Body of pancreas (tissue), 4 donors: ENCODE results near the gene OR52E4. TPM values are rescaled to one million over a fixed set of nuclear protein-coding genes. Genes with fewer than 3 reads are reported as not detected.

Source experiments
- ATAC-seq: fragments of 150-250 bp; one replicate; pipeline ENCODE4 v1.9.1; 2016
- DNase-seq, 4 donors: peaks; one replicate each; pipeline ENCODE4 v3.0.0-alpha.2; 2019
- H3K27ac ChIP-seq, 4 donors: fragments of 200-600 bp; sonication (generic); 1 replicate in 3 of 4; 2 replicates in 1 of 4; pipeline versions ENCODE4 v1.5.1 to v1.6.1; 2016 to 2019; ENCODE audit warnings: mild to moderate bottlenecking in 1 of 4, mixed read lengths in 1 of 4, moderate library complexity in 1 of 4
- H3K27me3 ChIP-seq, 2 donors: fragments of 200-600 bp; sonication (generic); one replicate each; pipeline ENCODE4 v1.6.0; 2016; ENCODE audit warnings: mild to moderate bottlenecking in 1 of 2
- H3K36me3 ChIP-seq, 2 donors: fragments of 200-600 bp; sonication (generic); replicated peaks in 1 of 2; 2 replicates each; pipeline ENCODE4 v1.5.1; 2016; ENCODE audit warnings: low read depth in 2 of 2; ENCODE audit not compliant: insufficient read depth in 1 of 2
- H3K4me1 ChIP-seq: fragments of 200-600 bp; sonication (generic); one replicate; pipeline ENCODE4 v1.6.0; 2016
- H3K4me3 ChIP-seq, 2 donors: fragments of 200-600 bp; sonication (generic); 1 replicate in 1 of 2; 2 replicates in 1 of 2; pipeline ENCODE4 v1.5.1; 2016 to 2019
- H3K9me3 ChIP-seq, 3 donors: fragments of 200-600 bp; sonication (generic); 1 replicate in 2 of 3; 2 replicates in 1 of 3; pipeline ENCODE4 v1.5.1; 2016
- CTCF ChIP-seq, 7 experiments: fragments of 450-650 bp in 4 of 7; fragments of 200-600 bp in 3 of 7; sonication (generic) in 3 of 7; IDR thresholded peaks; one replicate each; pipeline ENCODE4 v1.5.1; 2016 to 2019; ENCODE audit warnings: antibody characterized with exemption in 7 of 7
- POLR2A ChIP-seq, 3 donors: fragments of 450-650 bp; IDR thresholded peaks; one replicate each; pipeline ENCODE4 v1.6.1; 2016; ENCODE audit warnings: antibody characterized with exemption in 3 of 3, mild to moderate bottlenecking in 2 of 3
- WGBS, 2 donors: methylation state at CpG; one replicate each; pipeline ENCODE4 v1.1.5; 2017; 5-methylcytosine and 5-hydroxymethylcytosine counted together
- intact Hi-C: fragments of 100-400 bp; cut with DNase I; formaldehyde crosslinking; loops from one replicate; pipeline ENCODE4 v1.15.1; 2023
- total RNA-seq, 2 donors: library from RNA; depleted of rRNA; stranded (reverse); fragments of >200 nt; gene quantifications; one replicate each; pipeline ENCODE4 v1.1.0, GENCODE V29; 2016

The OR52E4 gene
- total RNA-seq, 2 donors from 2014 or later: not detected

DNA sequence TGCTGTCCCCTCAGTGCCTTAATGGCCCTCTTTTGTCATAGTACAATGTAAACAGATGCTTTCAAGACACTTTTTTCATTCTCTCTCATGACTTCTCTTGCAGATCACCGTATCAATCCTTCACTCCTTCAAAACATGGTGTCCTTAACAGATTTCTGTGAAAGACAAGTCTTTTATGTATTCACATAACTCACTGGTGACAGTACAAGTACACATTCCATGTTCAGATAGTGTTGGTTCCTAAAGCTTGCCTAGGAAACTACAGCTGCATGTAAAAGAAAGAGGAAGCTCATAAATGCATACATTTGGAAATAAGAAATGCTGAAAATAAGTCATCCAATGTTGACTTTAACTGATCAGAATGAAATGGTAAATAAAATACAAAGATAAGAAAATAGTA is 33.7 kb upstream of the OR52E4 start:
- TF ChIP-seq CTCF (IDR thresholded peaks at IDR 0.05): no peak
- TF ChIP-seq POLR2A (IDR thresholded peaks at IDR 0.05): no peak
- DNase-seq (no peak), ATAC-seq (no peak)
- Histone ChIP-seq H3K4me3 (no peak overlapping the region), H3K9me3 (peaks cover 0 to 3% (median 0%) of the 10 kb centered on the region in 3 donors), H3K27me3 (no peaks in the 10 kb centered on the region), H3K4me1 (no peaks in the 10 kb centered on the region), H3K36me3 (no peaks in the 10 kb centered on the region), H3K27ac (no peak overlapping the region)
- intact Hi-C loops: no loop called here
- 47 to 57% methylated on average over 1 of the region's 1 CpG for WGBS, 2 donors

DNA sequence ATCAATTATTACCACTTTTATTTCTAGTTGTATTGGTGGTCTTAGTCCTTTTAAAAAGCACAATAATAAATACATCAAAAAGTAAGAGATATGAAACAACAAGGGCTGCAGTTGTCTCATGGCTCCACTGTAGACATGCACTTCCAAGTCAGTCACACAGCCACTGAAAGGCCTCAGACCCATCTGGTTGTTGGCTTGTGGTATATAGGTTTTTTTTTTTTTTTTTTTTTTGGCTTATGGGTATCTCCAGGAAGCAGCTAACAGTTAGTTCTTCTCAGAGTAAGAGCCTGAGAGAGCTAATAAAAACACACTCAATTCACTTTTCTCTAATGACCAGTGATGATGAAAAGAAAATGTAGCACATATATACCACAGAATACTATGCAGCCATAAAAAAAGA is 32.7 kb upstream of the OR52E4 start:
- Histone ChIP-seq H3K4me3 (no peak overlapping the region), H3K4me1 (no peaks in the 10 kb centered on the region), H3K9me3 (peaks cover 0 to 3% (median 0%) of the 10 kb centered on the region in 3 donors), H3K36me3 (no peaks in the 10 kb centered on the region), H3K27ac (no peak overlapping the region), H3K27me3 (no peaks in the 10 kb centered on the region)
- TF ChIP-seq POLR2A (IDR thresholded peaks at IDR 0.05) (no peak), CTCF (IDR thresholded peaks at IDR 0.05) (no peak)
- ATAC-seq (no peak), DNase-seq (no peak)
- intact Hi-C loops: no loop called here

DNA sequence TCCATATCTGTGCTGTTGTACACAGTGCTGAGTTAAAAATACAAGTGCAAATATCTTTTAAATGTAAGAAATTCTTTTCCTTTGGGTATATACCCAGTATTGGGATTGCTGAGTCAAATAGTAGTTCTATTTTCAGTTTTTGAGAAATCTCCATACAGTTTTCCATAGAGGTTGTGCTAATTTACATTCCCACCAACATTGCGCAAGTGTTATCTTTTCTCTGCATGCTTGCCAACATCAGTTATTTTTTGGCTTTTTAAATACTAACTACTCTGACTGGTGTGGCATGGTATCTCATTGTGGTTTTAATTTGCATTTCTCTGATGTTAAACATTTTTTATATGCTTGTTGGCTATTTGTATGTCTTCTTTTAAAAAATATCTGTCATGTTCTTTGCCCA is 29.4 kb upstream of the OR52E4 start:
- Histone ChIP-seq H3K4me1 (no peaks in the 10 kb centered on the region), H3K27me3 (no peaks in the 10 kb centered on the region), H3K9me3 (peaks cover 0 to 3% (median 0%) of the 10 kb centered on the region in 3 donors), H3K36me3 (no peaks in the 10 kb centered on the region), H3K4me3 (no peak overlapping the region), H3K27ac (no peak overlapping the region)
- TF ChIP-seq CTCF (IDR thresholded peaks at IDR 0.05): no peak
- TF ChIP-seq POLR2A (IDR thresholded peaks at IDR 0.05): no peak
- ATAC-seq (no peak), DNase-seq (no peak)
- WGBS, 2 donors: 53 to 63% methylated on average over 1 of the region's 1 CpG
- intact Hi-C loops: no loop called here

GRCh38 chr11:5857590-5857989 is 22.8 kb upstream of the OR52E4 start, which contains the start of gene OR52E8:
Gene OR52E8 (minus strand): TSS chr11:5857690. CDS start chr11:5857690, 0 bp downstream.
- no peaks in the 10 kb centered on the region for H3K4me1 ChIP-seq
- TF ChIP-seq CTCF (IDR thresholded peaks at IDR 0.05) (no peak), POLR2A (IDR thresholded peaks at IDR 0.05) (no peak)
- 75 to 83% methylated on average over 3 of the region's 3 CpGs for WGBS, 2 donors
- H3K36me3 ChIP-seq: no peaks in the 10 kb centered on the region
- H3K27ac ChIP-seq: no peak within 1 kb of the TSS
- intact Hi-C loops: no loop called here
- H3K27me3 ChIP-seq: no peaks in the 10 kb centered on the region
- H3K9me3 ChIP-seq: no peaks in the 10 kb centered on the region
- DNase-seq (no peak), ATAC-seq (no peak)
- no peak within 1 kb of the TSS for H3K4me3 ChIP-seq

DNA sequence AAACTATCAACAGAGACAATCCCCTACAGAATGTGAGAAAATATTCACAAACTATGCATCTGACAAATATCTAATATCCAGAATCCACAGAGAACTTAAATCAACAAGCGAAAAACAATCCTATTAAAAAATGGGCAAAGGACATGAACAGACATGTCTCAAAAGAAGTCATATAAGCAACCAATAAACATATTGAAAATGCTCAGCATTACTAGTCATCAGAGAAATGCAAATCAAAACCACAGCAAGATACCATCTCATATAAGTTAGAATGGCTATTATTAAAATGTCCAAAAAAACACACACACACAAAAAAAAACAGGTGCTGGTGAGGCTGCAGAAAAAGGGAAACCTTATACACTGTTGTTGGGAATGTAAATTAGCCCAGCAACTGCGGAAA is 14.6 kb upstream of the OR52E4 start:
- Histone ChIP-seq H3K4me3 (no peak overlapping the region), H3K9me3 (no peaks in the 10 kb centered on the region), H3K36me3 (no peaks in the 10 kb centered on the region), H3K4me1 (no peaks in the 10 kb centered on the region), H3K27ac (no peak overlapping the region), H3K27me3 (no peaks in the 10 kb centered on the region)
- TF ChIP-seq POLR2A (IDR thresholded peaks at IDR 0.05): no peak
- TF ChIP-seq CTCF (IDR thresholded peaks at IDR 0.05): no peak
- WGBS, 2 donors: 74 to 82% methylated on average over 2 of the region's 2 CpGs
- no peak for DNase-seq
- intact Hi-C loops: no loop called here
- ATAC-seq: no peak
